ENCODE data around the gene CD247.

CD247 gene

GRCh38 chr1:167542109-167543032, 24.0 kb upstream of the CD247 start:
- DNase-seq, result no peak

GRCh38 chr1:167541610-167542009, 23.3 kb upstream of the CD247 start:
- DNase-seq, result no peak

- DNase-seq, result no peak
Observed at GRCh38 chr1:167541003-167541402, 22.7 kb upstream of the CD247 start.

- no peak for DNase-seq
Observed at GRCh38 chr1:167538657-167539056, 20.3 kb upstream of the CD247 start.

- peak in 1 of 2 experiments; percentile 3 for DNase-seq
Observed at GRCh38 chr1:167533851-167534300, 15.5 kb upstream of the CD247 start.

- DNase-seq, result no peak
Observed at GRCh38 chr1:167532964-167533824, 14.9 kb upstream of the CD247 start.

- no peak for DNase-seq
Observed at GRCh38 chr1:167532375-167532774, 14.0 kb upstream of the CD247 start.

- DNase-seq, result no peak
Observed at GRCh38 chr1:167529829-167530474, 11.6 kb upstream of the CD247 start.

GRCh38 chr1:167528057-167528728, 9.9 kb upstream of the CD247 start:
- no peak for DNase-seq

GRCh38 chr1:167526667-167527383, 8.5 kb upstream of the CD247 start:
- no peak for DNase-seq

GRCh38 chr1:167524651-167525050, 6.3 kb upstream of the CD247 start:
- DNase-seq, result no peak

- no peak for DNase-seq
Observed at GRCh38 chr1:167522246-167522645, 3.9 kb upstream of the CD247 start.

GRCh38 chr1:167520711-167521206, 2.4 kb upstream of the CD247 start:
- no peak for DNase-seq

- DNase-seq, result no peak
Observed at GRCh38 chr1:167517535-167518330, 596 bp downstream of the CD247 start.

GRCh38 chr1:167516404-167517388, 1.6 kb downstream of the CD247 start:
- no peak for DNase-seq

GRCh38 chr1:167515893-167516321, 2.4 kb downstream of the CD247 start:
- DNase-seq, result no peak

- no peak for DNase-seq
Observed at GRCh38 chr1:167515461-167515860, 2.9 kb downstream of the CD247 start.

- no peak for DNase-seq
Observed at GRCh38 chr1:167514288-167514687, 4.0 kb downstream of the CD247 start.

- no peak for DNase-seq
Observed at GRCh38 chr1:167512046-167512654, 6.2 kb downstream of the CD247 start.
